ENCODE results near the gene AIP. TPM values are rescaled to one million over a fixed set of nuclear protein-coding genes. Genes with fewer than 3 reads are reported as not detected.
A peak's percentile ranks its signal among the peaks of the same experiment; 100 is the strongest.

Gene AIP
- 10 to 100 TPM; 58.4 to 79.5 (median 70.7) TPM for polyA plus RNA-seq (ENCODE audit: insufficient read length in 4 of 4)

GRCh38 chr11:67482827-67483798, at the start of gene AIP:
Gene AIP (plus strand): TSS chr11:67483026. CDS start chr11:67483159, 133 bp downstream.
- peak; percentile 96 to 99 (median 99) for DNase-seq (ENCODE audit: low read depth in 4 of 4, low spot score in 2 of 4)

- DNase-seq (ENCODE audit: low read depth in 4 of 4, low spot score in 2 of 4) = no peak
Measured at GRCh38 chr11:67433536-67434394, 49.1 kb upstream of the AIP start.

- no peak for DNase-seq (ENCODE audit: low read depth in 4 of 4, low spot score in 2 of 4)
Measured at GRCh38 chr11:67434395-67434881, 48.4 kb upstream of the AIP start.

GRCh38 chr11:67435031-67435726, 47.6 kb upstream of the AIP start:
- no peak for DNase-seq (ENCODE audit: low read depth in 4 of 4, low spot score in 2 of 4)

- no peak for DNase-seq (ENCODE audit: low read depth in 4 of 4, low spot score in 2 of 4)
Measured at GRCh38 chr11:67435727-67436458, 46.9 kb upstream of the AIP start.

- DNase-seq (ENCODE audit: low read depth in 4 of 4, low spot score in 2 of 4) = no peak
Measured at GRCh38 chr11:67436459-67437081, 46.3 kb upstream of the AIP start.

GRCh38 chr11:67437082-67437808, 45.6 kb upstream of the AIP start, which contains the start of gene PTPRCAP:
Gene PTPRCAP (minus strand): TSS chr11:67437682. CDS start chr11:67437619, 63 bp downstream.
- DNase-seq (ENCODE audit: low read depth in 4 of 4, low spot score in 2 of 4) = no peak

- no peak for DNase-seq (ENCODE audit: low read depth in 4 of 4, low spot score in 2 of 4)
Measured at GRCh38 chr11:67437809-67438157, 45.0 kb upstream of the AIP start.

- DNase-seq (ENCODE audit: low read depth in 4 of 4, low spot score in 2 of 4) = no peak
Measured at GRCh38 chr11:67438158-67438902, 44.5 kb upstream of the AIP start.

GRCh38 chr11:67439321-67440228, 43.3 kb upstream of the AIP start:
- DNase-seq (ENCODE audit: low read depth in 4 of 4, low spot score in 2 of 4) = no peak

- no peak for DNase-seq (ENCODE audit: low read depth in 4 of 4, low spot score in 2 of 4)
Measured at GRCh38 chr11:67440229-67441097, 42.4 kb upstream of the AIP start.

GRCh38 chr11:67441098-67441563, 41.7 kb upstream of the AIP start:
- no peak for DNase-seq (ENCODE audit: low read depth in 4 of 4, low spot score in 2 of 4)

- DNase-seq (ENCODE audit: low read depth in 4 of 4, low spot score in 2 of 4) = no peak
Measured at GRCh38 chr11:67441731-67442351, 41.0 kb upstream of the AIP start.

- no peak for DNase-seq (ENCODE audit: low read depth in 4 of 4, low spot score in 2 of 4)
Measured at GRCh38 chr11:67442504-67443404, 40.1 kb upstream of the AIP start.
